Endothelial cell (in vitro differentiated cells): ENCODE data around the gene GABRR1. TPM values are rescaled to one million over a fixed set of nuclear protein-coding genes. Genes with fewer than 3 reads are reported as not detected.
"Not testable (repeated sequence)": the region's sequence is repeated elsewhere in the genome, so short reads cannot be mapped to it uniquely, and the experiment has no call there.

Experiments
- DNase-seq: peaks from one replicate; pipeline ENCODE4 v3.0.0; 2021; ENCODE audit warnings: low spot score
- H3K27ac Mint-ChIP-seq: one replicate; pipeline ENCODE4 v1.8.0; 2021; ENCODE audit warnings: mixed read lengths, inconsistent platforms; ENCODE audit not compliant: unreplicated experiment
- H3K27me3 Mint-ChIP-seq: one replicate; pipeline ENCODE4 v1.8.0; 2021; ENCODE audit warnings: mild to moderate bottlenecking, moderate library complexity, mixed read lengths, inconsistent platforms; ENCODE audit not compliant: unreplicated experiment
- H3K36me3 Mint-ChIP-seq: one replicate; pipeline ENCODE4 v1.8.0; 2021; ENCODE audit warnings: mild to moderate bottlenecking, low read depth, mixed read lengths, inconsistent platforms; ENCODE audit not compliant: unreplicated experiment
- H3K4me1 Mint-ChIP-seq: one replicate; pipeline ENCODE4 v1.8.0; 2021; ENCODE audit warnings: mild to moderate bottlenecking, mixed read lengths, inconsistent platforms; ENCODE audit not compliant: unreplicated experiment
- H3K4me3 Mint-ChIP-seq: one replicate; pipeline ENCODE4 v1.8.0; 2021; ENCODE audit warnings: mild to moderate bottlenecking, mixed read lengths, inconsistent platforms; ENCODE audit not compliant: unreplicated experiment
- H3K9me3 Mint-ChIP-seq: one replicate; pipeline ENCODE4 v1.8.0; 2021; ENCODE audit warnings: mixed read lengths, inconsistent platforms; ENCODE audit not compliant: unreplicated experiment
- CTCF ChIP-seq: fragments of 200-600 bp; sonication (generic); IDR thresholded peaks from one replicate; pipeline ENCODE4 v1.5.0; 2021; ENCODE audit warnings: antibody characterized with exemption; ENCODE audit not compliant: unreplicated experiment
- total RNA-seq: library from RNA; stranded (reverse); fragmentation: NEBNext Ultra II Directional; extraction: Animal tissue kit (Norgen Biotek cat#: 25700); gene quantifications from one replicate; pipeline ENCODE4 v1.2.1, GENCODE V29; 2021; ENCODE audit not compliant: unreplicated experiment

GABRR1 gene
- total RNA-seq, 1 donor from 2014 or later: not detected

- H3K4me3 Mint-ChIP-seq: no peak overlapping the region
- DNase-seq: no peak
- TF ChIP-seq CTCF: no peak
- H3K27me3 Mint-ChIP-seq: peaks cover 2% of the 10 kb centered on the region
- no peaks in the 10 kb centered on the region for H3K9me3 Mint-ChIP-seq
- no peaks in the 10 kb centered on the region for H3K36me3 Mint-ChIP-seq
- peaks cover 23% of the 10 kb centered on the region for H3K4me1 Mint-ChIP-seq
- H3K27ac Mint-ChIP-seq: no peak overlapping the region
Measured at GRCh38 chr6:89242574-89243330, 25.6 kb upstream of the GABRR1 start.

- DNase-seq: peak; percentile 47
- peaks cover 2% of the 10 kb centered on the region for H3K27me3 Mint-ChIP-seq
- TF ChIP-seq CTCF: peak; percentile 37
Measured at GRCh38 chr6:89239338-89239737, 22.2 kb upstream of the GABRR1 start.

GRCh38 chr6:89237158-89237557, 20.0 kb upstream of the GABRR1 start:
- H3K4me3 Mint-ChIP-seq: no peak overlapping the region
- no peak for TF ChIP-seq CTCF
- peaks cover 2% of the 10 kb centered on the region for H3K27me3 Mint-ChIP-seq
- no peak overlapping the region for H3K27ac Mint-ChIP-seq
- no peak for DNase-seq
- peaks cover 12% of the 10 kb centered on the region for H3K4me1 Mint-ChIP-seq
- H3K36me3 Mint-ChIP-seq: peaks cover 3% of the 10 kb centered on the region
- H3K9me3 Mint-ChIP-seq: no peaks in the 10 kb centered on the region

More at GRCh38 chr6:89239338-89239737, 22.2 kb upstream of the GABRR1 start:
- Mint-ChIP-seq H3K4me3 (peak overlapping the region; percentile 51), H3K4me1 (peaks cover 23% of the 10 kb centered on the region), H3K9me3 (no peaks in the 10 kb centered on the region), H3K27ac (no peak overlapping the region), H3K36me3 (peaks cover 3% of the 10 kb centered on the region)

- H3K27me3 Mint-ChIP-seq, H3K4me3 Mint-ChIP-seq, DNase-seq, H3K9me3 Mint-ChIP-seq, H3K4me1 Mint-ChIP-seq, H3K36me3 Mint-ChIP-seq: not testable (repeated sequence)
- H3K27ac Mint-ChIP-seq: peak overlapping the region; percentile 9
Measured at GRCh38 chr6:89233605-89234004, 16.4 kb upstream of the GABRR1 start.

GRCh38 chr6:89222712-89223039, 5.5 kb upstream of the GABRR1 start:
- Mint-ChIP-seq H3K27me3 (no peaks in the 10 kb centered on the region), H3K9me3 (no peaks in the 10 kb centered on the region), H3K27ac (no peak overlapping the region), H3K36me3 (peaks cover 3% of the 10 kb centered on the region), H3K4me3 (no peak overlapping the region), H3K4me1 (peaks cover under 1% of the 10 kb centered on the region)
- no peak for DNase-seq
- no peak for TF ChIP-seq CTCF
